Astrocyte (in vitro differentiated cells and primary cell): ENCODE data around the gene XXYLT1.

Experiments
- CTCF ChIP-seq: IDR thresholded peaks from 2 replicates; pipeline ENCODE4 v1.5.1; 2011; ENCODE audit warnings: low read depth, mild to moderate bottlenecking, inconsistent platforms, low read length, moderate library complexity; ENCODE audit not compliant: insufficient read depth
- EZH2 ChIP-seq: IDR thresholded peaks from 2 replicates; pipeline ENCODE4 v1.6.1; 2012; ENCODE audit warnings: mild to moderate bottlenecking, low read length, inconsistent platforms; ENCODE audit not compliant: insufficient read depth

DNA sequence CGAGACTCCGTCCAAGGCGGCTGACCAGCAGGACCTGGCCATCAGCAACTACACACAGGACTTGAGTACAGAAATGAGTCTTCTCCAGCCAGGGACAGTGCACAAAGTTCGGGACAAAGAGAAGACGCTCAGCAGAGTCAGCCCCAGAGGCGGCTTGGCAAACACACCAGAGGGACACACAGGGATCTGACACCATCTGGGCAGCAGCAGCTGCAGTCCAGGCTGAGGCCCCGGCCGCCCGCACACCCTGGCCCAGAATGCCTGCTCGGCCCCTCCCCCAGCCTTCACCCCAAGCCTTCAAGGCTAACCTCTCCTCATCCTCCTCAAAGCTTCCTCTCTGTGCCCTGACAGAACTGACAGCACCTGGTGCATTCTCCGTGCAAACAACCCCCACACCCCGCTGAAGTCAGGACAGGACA, 61.1 kb downstream of the XXYLT1 start:
- no peak for TF ChIP-seq CTCF
- no peak for TF ChIP-seq EZH2
